ENCODE data around the gene KCTD16.

KCTD16 gene

GRCh38 chr5:144203750-144204596 is 33.3 kb downstream of the KCTD16 start (continued):
- TF ChIP-seq ZNF549 (tag by site-specific recombination; IDR thresholded peaks at IDR 0.05) (no peak), ZNF776 (tag by site-specific recombination; IDR thresholded peaks at IDR 0.05; ENCODE audit: borderline replicate concordance) (no peak), GLI4 (tag by site-specific recombination; IDR thresholded peaks at IDR 0.05) (no peak), ZNF747 (tag by site-specific recombination; IDR thresholded peaks at IDR 0.05) (no peak), OSR2 (tag by site-specific recombination; IDR thresholded peaks at IDR 0.05) (no peak), ZXDB (tag by site-specific recombination; IDR thresholded peaks at IDR 0.05) (no peak), ZFHX2 (tag by site-specific recombination; conservative IDR thresholded peaks at IDR 0.05) (no peak)

- ChIA-PET POLR2A (no interaction called here), CTCF (interaction anchor here (0.6 to 4.0 kb wide), 8 partner anchors 11 to 1782 kb away, joined by 3 to 36 read pairs (median 6); no protein-coding TSS in a partner anchor)
- no peaks in the 10 kb centered on the region; the same call in 1 of the 2 replicates for H3K4me1 ChIP-seq (ENCODE audit: control insufficient read depth, insufficient read depth, low read length)
- no peak for TF ChIP-seq TSHZ1 (tag by site-specific recombination; IDR thresholded peaks at IDR 0.05; ENCODE audit: borderline replicate concordance)
- TF ChIP-seq SP7 (tag by site-specific recombination; IDR thresholded peaks at IDR 0.05), result peak; percentile 29; the same call in 1 of the 2 replicates
- TF ChIP-seq ZNF423 (tag by site-specific recombination; IDR thresholded peaks at IDR 0.05), result no peak
- TF ChIP-seq HIC1 (tag by site-specific recombination; IDR thresholded peaks at IDR 0.05), result peak; percentile 61; the same call in 1 of the 2 replicates
- TF ChIP-seq ZNF692 (tag by site-specific recombination; IDR thresholded peaks at IDR 0.05), result peak; percentile 39; the same call in 1 of the 2 replicates
- TF ChIP-seq ZNF266 (tag by site-specific recombination; IDR thresholded peaks at IDR 0.05; ENCODE audit: low read depth), result no peak
- peak; percentile 38; the same call in 1 of the 2 replicates for TF ChIP-seq ZNF2 (tag by site-specific recombination; IDR thresholded peaks at IDR 0.05)
- no peak for TF ChIP-seq ZNF274 (IDR thresholded peaks at IDR 0.05; ENCODE audit: low read length)
- no peak for TF ChIP-seq ZNF274 (tag by site-specific recombination; IDR thresholded peaks at IDR 0.05; ENCODE audit: borderline replicate concordance)
- peak; percentile 38; the same call in 1 of the 2 replicates for TF ChIP-seq ZNF335 (tag by site-specific recombination; conservative IDR thresholded peaks at IDR 0.05)
- TF ChIP-seq ZNF366 (tag by site-specific recombination; conservative IDR thresholded peaks at IDR 0.05), result 0 out of 2 replicates have a peak, but pooled peaks have one; percentile 14
- no peak for TF ChIP-seq PRDM2 (tag by site-specific recombination; IDR thresholded peaks at IDR 0.05; ENCODE audit: borderline replicate concordance)
- TF ChIP-seq ZEB2 (tag by site-specific recombination; IDR thresholded peaks at IDR 0.05), result peak; percentile 48; the same call in 1 of the 2 replicates
- peak; percentile 75; the same call in 1 of the 2 replicates for TF ChIP-seq ZNF600 (tag by site-specific recombination; IDR thresholded peaks at IDR 0.05)
- peak; percentile 69; the same call in 1 of the 2 replicates for TF ChIP-seq ZNF660 (tag by site-specific recombination; IDR thresholded peaks at IDR 0.05)
- TF ChIP-seq ZBTB17 (tag by site-specific recombination; IDR thresholded peaks at IDR 0.05), result peak; percentile 81
Measured at GRCh38 chr5:144205141-144205551, 34.5 kb downstream of the KCTD16 start.

More at GRCh38 chr5:144205141-144205551, 34.5 kb downstream of the KCTD16 start:
- Histone ChIP-seq H3K9me3 (ENCODE audit: control insufficient read depth, insufficient read depth, low read depth, low read length) (no peaks in the 10 kb centered on the region), H3K4me3 (ENCODE audit: low read depth, low read length) (peak overlapping the region; percentile 21), H3K27ac (ENCODE audit: extremely low read depth, low read depth, low read length) (no peak overlapping the region), H3K36me3 (ENCODE audit: control insufficient read depth in 2 of 2, insufficient read depth in 1 of 2, low read length in 2 of 2) (no peaks in the 10 kb centered on the region)
